DMS53 treated with DMSO at 0.1 percent for 48 hours (cell line): ENCODE results near the gene ECHDC1.
"Not testable (repeated sequence)": the region's sequence is repeated elsewhere in the genome, so short reads cannot be mapped to it uniquely, and the experiment has no call there.

Experiments used
- DNase-seq: peaks from one replicate; lab custom pipeline; 2025; ENCODE audit not compliant: unreplicated experiment; lab: John Stamatoyannopoulos, UW

The ECHDC1 gene

DNA sequence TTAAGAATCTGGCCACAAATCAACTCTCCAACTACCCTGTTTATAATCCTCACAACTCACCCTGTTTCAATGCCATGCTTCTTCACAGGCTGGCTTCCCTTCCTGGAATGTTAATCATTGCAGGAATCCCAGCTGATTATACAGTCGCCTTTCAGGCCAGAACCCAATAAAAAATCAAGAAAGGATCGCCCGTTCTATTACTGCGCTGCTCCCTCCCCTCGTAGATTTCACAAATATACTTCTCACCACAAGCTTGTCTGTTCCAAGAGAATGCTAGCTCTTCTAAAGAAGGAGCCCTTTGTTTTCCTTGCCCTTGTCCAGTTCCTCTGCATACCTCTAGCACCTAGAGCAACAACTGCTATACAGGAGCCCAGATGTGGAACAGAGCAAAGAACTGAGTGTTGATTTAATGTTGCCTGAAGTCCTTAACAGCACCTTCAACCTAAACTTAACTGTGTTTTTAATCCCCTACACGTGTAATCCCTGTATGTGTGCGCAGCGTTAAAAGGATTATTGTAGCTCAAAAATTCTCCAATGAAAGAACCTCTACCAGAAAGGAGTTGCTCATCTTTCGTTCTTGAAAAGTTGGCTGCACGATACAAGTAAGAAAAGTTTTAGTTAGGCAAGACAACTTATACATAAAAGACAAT, 988 bp downstream of the ECHDC1 start:
- DNase-seq = peak; percentile 5

DNA sequence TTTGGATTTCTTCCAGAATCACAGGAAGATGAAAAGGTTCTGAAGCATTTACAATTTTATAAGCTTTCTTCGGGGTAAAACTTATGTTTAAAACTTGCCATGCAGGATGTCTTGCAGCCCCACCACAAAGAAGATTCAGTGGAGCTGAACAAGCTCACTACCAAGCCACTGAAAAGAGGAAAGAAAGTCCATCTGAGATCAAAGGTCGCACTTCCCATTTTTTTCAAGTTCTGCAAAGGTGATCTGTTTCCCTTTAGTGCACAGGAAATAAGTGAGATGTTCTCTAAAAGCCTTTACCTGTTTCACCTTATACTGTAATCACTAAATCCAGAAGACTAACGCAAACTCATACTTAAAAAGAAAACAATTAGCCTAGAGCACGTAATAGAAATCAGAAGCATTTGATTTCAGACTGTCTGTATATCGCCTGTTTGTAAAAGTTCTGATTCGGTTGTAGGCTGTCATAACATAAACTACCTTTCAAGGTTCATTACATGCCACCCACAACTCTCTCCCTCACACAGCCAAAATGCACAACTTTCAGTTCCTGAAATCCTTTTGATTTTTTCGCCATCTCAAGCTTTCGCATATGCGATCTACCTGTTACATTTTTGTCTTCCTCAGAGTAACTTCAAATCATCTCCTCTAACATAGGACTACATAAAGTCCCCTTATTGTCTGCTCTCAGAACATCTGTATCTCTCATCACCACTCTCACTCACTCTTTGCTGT, 1.8 kb downstream of the ECHDC1 start:
- DNase-seq = no peak

DNA sequence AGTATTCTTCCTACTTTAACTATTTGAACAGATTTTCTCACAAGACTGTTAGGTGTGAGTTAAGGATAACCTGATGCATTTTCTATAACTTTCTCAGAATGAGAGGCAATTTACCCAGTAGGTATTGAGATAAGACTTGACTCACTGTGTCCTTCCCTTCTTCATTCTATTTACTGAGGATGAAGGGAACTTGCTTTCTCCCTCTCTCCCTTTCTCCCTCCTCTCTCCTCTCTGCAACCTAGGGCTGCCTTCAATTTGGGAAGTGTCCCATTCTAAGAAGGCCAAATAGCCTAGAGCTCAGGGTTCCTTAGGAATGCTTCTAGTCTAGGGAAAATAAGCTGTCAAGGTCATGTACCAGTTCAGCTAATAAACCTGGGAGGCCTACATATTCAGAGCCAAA, 3.2 kb downstream of the ECHDC1 start:
- DNase-seq = no peak

DNA sequence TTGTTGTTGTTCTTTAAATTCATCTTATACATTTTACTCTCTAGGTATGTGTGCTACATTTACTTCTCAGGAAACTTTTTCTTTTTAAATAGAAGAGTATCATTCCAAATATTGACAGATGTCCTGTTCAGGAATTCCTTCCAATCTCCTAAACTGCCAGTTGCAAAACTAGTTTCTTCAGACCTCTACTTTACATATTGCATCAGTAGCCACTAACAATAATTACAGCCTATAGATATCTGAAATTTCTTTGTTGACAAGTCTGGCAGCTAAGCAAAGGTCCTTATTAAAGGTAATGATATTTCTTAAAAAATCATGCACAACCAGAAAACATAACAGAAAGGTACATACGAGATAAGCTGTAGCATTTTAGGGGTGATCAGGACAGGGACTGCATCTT, 4.5 kb downstream of the ECHDC1 start:
- no peak for DNase-seq

DNA sequence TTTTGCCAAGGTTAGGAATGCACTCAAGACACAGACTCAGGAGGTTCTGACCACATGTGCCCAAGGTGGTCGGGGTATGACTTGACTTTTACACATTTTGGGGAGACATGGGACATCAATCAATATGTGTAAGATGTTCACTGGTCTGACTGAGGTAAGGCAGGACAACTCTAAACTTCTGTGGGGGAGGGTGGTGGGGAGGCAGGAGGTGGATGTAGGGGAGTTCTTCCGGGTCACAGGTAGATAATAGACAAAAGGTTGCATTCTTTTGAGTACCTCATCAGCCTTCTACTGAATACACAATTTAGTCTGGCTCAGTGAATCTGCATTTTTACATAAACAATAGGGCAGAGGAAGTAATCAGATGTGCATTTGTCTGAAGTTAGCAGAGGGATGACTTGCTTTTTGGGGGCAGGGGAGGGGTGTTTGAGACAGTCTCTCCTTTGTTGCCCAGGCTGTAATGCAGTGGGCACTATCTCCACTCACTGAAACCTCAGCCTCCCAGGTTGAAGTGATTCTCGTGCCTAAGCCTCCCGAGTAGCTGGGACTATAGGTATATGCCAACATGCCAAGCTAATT, 10.9 kb downstream of the ECHDC1 start:
- DNase-seq = no peak

DNA sequence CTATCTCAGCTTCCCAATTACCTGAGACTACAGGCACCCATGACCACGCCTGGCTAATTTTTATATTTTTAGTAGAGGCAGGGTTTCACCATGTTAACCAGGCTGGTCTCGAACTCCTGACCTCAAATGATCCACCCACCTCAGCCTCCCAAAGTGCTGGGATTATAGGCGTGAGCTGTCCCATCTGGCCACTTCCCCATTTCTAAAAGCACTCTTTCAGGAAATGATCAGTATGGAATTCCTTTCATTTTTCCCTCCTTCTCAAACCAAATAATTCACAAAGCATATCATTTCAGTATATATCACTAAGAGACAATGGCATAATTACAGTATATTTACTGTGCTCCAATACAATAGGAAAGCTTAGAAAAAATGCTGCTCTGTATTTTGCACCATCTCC, 12.2 kb downstream of the ECHDC1 start:
- DNase-seq = not testable (repeated sequence)

DNA sequence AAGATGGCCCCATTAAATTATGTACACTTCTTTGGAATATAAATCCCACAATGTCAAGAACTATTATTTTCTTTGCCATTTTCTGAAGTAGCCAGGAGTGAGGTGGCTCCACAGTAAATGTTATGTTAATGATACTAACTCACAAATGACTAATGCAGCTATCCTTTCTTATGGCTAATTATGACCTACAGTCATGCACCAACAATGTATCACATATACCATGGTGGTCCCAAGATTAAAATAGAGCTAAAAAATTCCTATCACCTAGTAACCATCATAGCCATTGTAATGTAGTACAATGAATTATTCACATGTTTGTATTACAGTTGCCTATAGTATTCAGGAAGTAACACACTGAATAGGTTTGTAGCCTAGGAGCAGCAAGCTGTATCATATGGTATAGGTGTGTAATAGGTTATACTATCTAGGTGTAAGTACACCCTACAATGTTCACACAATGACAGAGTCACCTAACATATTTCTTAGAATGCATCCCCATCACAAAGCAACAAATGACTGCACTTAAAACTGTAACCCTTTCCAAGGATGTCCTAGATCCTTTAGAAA, 15.3 kb downstream of the ECHDC1 start:
- DNase-seq = no peak

DNA sequence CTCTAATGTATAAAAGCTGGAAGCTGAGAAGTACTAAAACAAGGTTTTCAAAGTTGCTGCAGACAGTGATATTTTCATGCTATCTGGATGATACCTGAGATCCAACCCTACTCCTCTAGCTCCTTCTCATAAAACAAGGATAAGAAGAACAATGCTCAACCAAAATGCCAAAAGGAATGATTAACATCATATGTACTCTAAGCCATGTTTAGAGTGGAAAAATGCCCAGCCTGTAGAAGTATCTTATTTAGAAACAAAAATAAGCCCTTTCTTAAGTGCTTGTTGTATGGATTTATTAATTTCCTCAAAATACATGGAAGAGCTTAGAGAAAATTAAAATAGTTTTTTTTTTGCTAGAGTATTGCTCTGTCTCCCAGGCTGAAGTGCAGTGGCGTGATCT, 23.7 kb downstream of the ECHDC1 start:
- DNase-seq = no peak

DNA sequence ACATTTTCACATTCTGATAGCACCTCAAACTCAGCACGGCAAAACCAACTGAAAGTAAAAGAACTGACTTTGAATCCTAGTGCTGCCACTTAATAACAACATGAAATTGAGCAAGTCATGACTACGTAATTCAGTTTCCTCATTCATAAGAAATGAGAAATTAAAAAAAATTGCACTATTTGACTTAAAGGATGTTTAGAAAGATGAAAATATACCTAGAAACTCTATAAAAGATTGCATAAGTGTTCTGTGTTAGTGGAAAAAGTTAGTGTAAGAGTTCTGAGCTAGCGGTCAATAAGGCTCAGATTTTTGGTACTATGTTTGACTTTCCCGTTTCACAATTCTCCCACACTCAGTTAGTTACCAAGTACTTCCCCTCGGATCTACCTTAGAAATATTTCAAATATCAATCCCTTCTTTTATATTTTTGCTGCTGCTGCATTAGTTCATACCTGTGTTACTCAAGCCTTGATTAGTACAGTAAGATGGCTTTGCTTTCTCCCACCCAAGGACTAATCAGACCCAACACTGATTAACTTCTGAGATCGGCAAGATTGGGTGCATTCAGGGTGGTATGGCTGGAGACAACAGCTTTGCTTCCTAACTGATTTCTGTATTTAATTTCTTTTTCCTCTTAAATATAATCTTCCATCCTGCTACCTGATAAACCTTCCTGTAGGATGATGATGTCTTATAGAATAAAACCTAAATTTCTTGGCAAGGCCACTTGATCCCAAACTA, 25.9 kb downstream of the ECHDC1 start:
- DNase-seq = no peak

DNA sequence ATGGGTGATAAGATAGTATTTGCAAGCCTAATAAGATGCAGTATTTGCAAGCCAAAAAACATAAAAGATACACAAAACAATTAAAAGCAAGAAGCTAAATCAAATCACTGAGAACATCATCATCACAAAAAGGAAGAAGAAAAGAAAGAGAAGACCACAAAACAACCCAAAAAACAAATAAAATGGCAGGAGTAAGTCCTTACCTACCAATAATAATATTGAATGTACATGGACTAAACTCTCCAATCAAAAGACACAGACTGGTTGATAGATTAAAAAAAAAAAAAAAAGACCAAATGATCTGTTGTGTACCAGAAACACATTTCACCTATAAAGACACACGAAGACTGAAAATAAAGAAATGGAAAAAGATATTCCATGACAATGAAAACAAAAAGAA, 37.7 kb downstream of the ECHDC1 start:
- no peak for DNase-seq

DNA sequence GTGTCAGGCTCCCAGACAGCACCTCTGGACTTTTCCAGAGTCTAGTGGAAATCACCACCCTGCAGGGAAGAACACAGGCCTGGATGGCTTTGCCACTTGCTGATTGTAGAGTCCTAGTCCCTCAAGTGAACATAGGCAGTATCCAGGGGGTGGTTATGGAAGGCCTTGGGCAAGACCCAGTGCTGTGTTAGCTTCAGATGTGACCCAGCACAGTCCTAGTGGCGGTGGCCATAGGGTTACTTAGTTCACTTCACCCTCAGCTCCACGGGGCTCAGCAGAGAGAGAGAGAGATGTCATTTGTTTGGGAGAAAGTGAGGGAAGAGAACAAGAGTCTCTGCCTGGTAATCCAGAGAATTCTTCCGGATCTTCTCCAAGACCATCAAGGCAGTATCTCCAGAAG, 39.5 kb downstream of the ECHDC1 start:
- DNase-seq = no peak

DNA sequence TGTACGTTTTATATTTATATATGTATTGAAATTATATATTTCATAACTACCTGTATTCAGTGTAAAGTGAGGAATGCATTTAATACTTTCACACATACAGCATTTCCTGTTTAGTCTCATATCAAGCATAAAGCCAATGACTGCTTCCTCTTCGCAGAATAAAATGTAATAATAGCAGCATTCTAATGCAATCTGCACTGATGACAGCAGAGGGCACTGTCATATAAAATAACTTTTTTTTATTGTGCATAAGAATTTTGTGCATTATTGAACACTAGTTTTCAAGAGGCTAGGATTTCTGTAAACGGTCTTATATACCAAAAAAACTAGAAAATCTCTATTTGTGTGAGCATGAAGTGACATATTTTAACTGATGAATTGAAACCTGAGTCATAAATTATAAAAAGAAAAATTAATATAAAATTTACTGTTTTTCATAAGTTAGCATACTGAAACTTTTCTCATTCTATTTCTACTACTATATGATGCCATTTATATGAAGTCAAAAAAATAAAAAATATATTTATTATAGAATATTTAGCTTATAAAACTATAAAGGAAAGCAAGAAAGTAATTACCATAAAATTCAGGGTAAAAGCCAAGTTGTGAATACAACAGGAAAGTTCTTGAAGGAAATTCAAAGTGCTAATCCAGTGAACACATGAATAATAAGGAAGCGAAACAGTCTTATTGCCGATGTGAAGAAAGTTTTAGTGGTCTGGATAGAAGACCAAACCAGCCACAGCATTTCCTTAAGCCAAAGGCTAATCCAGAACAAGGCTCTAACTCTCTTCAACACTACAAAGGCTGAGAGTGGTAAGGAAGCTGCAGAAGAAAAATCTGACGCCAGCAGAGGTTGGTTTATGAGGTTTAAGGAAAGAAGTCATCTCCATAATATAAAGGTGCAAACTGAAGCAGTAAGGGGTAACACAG, 40.4 kb downstream of the ECHDC1 start:
- DNase-seq = peak; percentile 44

DNA sequence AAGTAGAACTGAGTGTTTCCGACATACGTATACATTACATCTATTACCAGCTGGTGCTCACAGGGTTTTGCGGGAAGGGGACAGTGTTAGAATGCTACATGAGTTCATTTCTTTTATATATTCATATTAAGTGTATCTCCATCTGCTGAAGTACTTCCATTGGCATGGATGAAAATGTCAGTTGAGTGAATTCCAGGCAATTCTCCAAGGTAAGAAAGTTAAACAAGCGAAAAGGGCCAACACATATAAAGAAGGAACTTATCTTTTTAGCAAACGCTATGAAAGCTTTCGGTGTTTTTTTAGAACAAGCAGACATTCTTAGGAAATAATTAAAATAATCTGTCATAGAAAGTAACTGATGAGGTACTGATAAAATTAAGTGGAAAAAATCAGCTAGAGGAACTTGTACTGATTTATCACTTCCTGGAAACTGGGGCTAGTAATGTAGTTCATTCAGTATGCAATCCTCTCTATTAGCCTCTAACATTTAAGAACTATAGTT, 42.2 kb downstream of the ECHDC1 start:
- DNase-seq = no peak

DNA sequence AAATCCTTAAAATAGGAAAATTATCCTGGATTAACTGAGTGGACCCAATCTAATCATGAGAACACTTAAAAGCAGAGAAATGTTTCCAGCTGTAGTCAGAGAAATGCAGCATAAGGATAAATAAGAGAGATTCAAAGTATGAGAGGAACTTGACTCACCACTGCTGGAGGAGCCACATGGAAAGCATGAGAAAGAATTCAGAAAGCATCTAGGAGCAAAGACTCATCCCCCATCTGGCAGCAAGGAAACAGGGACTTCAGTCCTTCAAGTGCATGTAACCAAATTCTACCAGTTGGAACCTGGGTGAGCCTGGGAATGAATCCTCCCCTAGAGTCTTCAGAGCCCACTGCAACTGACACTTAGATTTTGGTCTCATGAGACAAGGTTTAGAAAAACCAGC, 43.0 kb downstream of the ECHDC1 start:
- DNase-seq = no peak

DNA sequence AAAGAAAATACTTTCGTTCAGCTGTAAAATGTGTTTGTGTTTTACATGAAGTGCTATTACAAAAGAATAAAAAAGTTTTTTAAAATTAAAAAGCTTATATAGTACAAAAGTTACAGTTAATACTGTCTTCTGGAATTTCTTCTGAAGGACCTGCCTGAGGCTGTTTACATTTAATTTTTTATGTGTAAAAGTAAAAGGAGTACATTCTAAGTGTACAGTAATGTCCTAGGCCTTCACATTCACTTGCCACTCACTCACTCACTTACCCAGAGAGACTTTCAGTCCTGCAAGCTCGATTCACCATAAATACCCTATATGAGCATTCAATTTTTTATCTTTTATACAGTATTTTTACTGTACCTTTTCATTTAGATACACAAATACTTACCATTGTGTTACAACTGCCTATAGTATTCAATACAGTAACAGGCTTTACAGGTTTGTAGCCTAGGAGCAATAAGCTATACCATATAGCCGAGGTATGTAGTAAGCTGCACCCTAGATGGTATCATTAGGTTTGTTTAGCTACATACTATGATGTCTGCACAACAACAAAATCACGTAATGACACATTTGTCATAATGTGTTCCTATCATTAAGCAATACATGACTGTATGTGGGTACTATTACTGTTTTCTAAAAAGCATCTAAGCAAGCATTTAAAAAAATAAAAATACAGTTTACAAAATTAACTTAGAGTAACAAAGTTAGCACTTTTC, 43.7 kb downstream of the ECHDC1 start:
- DNase-seq = no peak

DNA sequence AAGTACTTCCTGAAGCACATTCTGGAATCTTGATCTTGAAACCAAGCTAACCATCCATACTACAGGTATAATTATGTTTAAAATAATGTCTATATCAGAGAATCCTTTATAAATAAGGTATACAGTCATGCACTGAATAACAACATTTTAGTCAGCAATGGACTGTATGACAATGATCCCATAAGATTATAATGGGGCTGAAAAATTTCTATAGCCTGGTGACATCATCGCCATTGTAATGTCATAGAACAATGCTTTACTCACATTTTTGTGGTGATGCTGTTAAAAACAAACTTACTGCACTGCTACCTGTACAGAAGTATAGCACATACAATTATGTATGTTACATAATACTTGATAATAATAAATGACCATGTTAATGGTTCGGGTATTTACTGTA, 44.9 kb downstream of the ECHDC1 start:
- DNase-seq = no peak

DNA sequence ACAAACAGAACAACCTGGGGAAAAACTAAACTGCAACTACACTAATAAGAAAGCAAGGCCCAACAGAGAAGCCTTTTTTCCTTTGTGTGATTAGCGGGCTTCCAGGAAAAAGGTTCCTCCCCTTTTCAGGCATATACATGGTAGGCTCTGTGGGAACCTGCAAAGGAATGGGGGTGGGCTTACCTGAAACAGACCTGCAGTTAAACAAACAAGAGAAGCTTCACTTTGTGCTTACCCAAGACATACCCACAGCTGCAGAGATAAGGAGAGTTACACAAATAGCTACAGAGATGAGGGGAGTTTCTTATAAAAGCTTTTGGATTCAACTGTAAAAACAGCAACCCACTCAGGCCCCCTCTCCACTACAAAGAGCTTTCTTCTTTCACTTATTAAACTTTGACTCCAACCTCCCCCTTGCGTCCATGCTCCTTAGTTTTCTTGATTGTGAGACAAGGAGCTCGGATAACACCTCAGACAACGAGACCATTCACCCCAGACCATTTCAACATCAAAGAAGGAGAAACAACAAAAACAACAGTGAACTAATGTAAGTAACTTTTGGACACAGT, 45.8 kb downstream of the ECHDC1 start:
- no peak for DNase-seq

DNA sequence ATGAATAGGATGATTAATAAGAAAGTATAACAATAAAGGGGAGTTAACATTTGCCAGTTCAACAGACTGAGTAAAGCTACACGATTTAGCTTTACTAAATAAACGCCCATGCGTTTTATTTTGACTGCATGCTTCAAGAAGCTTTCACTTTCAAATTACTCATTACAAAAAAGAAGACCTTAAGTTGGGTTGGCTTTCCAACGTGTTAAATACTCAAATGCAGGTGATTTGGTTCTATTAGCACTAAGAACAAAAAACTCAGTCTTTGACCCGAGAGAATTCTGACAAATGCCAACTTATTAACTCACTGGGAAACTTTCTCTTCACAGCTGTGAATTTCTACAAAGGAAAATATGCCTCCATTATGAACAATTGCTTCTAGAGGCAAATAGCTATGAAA, 51.9 kb downstream of the ECHDC1 start:
- no peak for DNase-seq
